WTC11 (cell line): ENCODE measurements around the gene ZSCAN21. TPM values are rescaled to one million over a fixed set of nuclear protein-coding genes. Genes with fewer than 3 reads are reported as not detected.
A peak's percentile ranks its signal among the peaks of the same experiment; 100 is the strongest.

ENCODE experiments used
- CBFB ChIP-seq: sonication (generic); formaldehyde crosslinking; IDR thresholded peaks from 2 replicates; pipeline ENCODE4 v1.8.1; 2022; ENCODE audit warnings: mild to moderate bottlenecking, low read depth, missing genetic modification reagents
- FOXK1 ChIP-seq: sonication (generic); formaldehyde crosslinking; IDR thresholded peaks from 2 replicates; pipeline ENCODE4 v1.8.0; 2022; ENCODE audit warnings: mild to moderate bottlenecking, moderate library complexity, missing genetic modification reagents
- GRHL2 ChIP-seq: fragments of 250-450 bp; sonication (Bioruptor Pico); IDR thresholded peaks from 2 replicates; pipeline ENCODE4 v1.8.0; 2022; ENCODE audit warnings: mild to moderate bottlenecking, moderate library complexity; ENCODE audit not compliant: insufficient replicate concordance, severe bottlenecking
- HMGA2 ChIP-seq: fragments of 250-450 bp; sonication (Bioruptor Pico); IDR thresholded peaks from 2 replicates; pipeline ENCODE4 v1.4.0; 2021; ENCODE audit warnings: mild to moderate bottlenecking, moderate library complexity
- JUN ChIP-seq: sonication (generic); formaldehyde crosslinking; IDR thresholded peaks from 2 replicates; pipeline ENCODE4 v1.8.0; 2023; ENCODE audit warnings: mild to moderate bottlenecking, missing genetic modification reagents
- MLX ChIP-seq: sonication (generic); formaldehyde crosslinking; IDR thresholded peaks from 2 replicates; pipeline ENCODE4 v1.8.1; 2023; ENCODE audit warnings: mild to moderate bottlenecking, missing genetic modification reagents, moderate library complexity
- NFE2L1 ChIP-seq: sonication (generic); formaldehyde crosslinking; IDR thresholded peaks from 2 replicates; pipeline ENCODE4 v1.8.1; 2023; ENCODE audit warnings: missing genetic modification reagents
- OVOL2 ChIP-seq: fragments of 250-450 bp; sonication (Bioruptor Pico); IDR thresholded peaks from 2 replicates; pipeline ENCODE4 v1.9.0; 2021; ENCODE audit warnings: mild to moderate bottlenecking, borderline replicate concordance
- RELA ChIP-seq: sonication (generic); formaldehyde crosslinking; IDR thresholded peaks from 2 replicates; pipeline ENCODE4 v1.8.1; 2022; ENCODE audit warnings: missing genetic modification reagents, mild to moderate bottlenecking, borderline replicate concordance
- ZNF121 ChIP-seq: sonication (generic); formaldehyde crosslinking; IDR thresholded peaks from 2 replicates; pipeline ENCODE4 v1.8.0; 2023; ENCODE audit warnings: missing genetic modification reagents
- ZNF416 ChIP-seq: fragments of 250-450 bp; sonication (Bioruptor Pico); IDR thresholded peaks from 2 replicates; pipeline ENCODE4 v1.9.0; 2021; ENCODE audit warnings: mild to moderate bottlenecking, inconsistent platforms
- total RNA-seq: library from RNA; stranded (reverse); gene quantifications from 3 replicates; pipeline ENCODE4 v1.2.3, GENCODE V29; 2021
- TF ChIP-seq, protein P1 (sequence below): sonication (generic); formaldehyde crosslinking; IDR thresholded peaks from 2 replicates; pipeline ENCODE4 v1.8.0; 2023; ENCODE audit warnings: missing genetic modification reagents, mild to moderate bottlenecking, borderline replicate concordance
- TF ChIP-seq, protein P2 (sequence below): sonication (generic); formaldehyde crosslinking; IDR thresholded peaks from 2 replicates; pipeline ENCODE4 v1.8.0; 2023; ENCODE audit warnings: mild to moderate bottlenecking, missing genetic modification reagents
- TF ChIP-seq, protein P3 (sequence below): sonication (generic); formaldehyde crosslinking; IDR thresholded peaks from 2 replicates; pipeline ENCODE4 v1.8.1; 2022; ENCODE audit warnings: mild to moderate bottlenecking, moderate library complexity, missing genetic modification reagents
- TF ChIP-seq, protein P4 (sequence below): fragments of 250-450 bp; sonication (Bioruptor Pico); IDR thresholded peaks from 2 replicates; pipeline ENCODE4 v1.9.0; 2021; ENCODE audit warnings: mild to moderate bottlenecking
- TF ChIP-seq, protein P5 (sequence below): fragments of 250-450 bp; sonication (Bioruptor Pico); IDR thresholded peaks from 2 replicates; pipeline ENCODE4 v2.1.2; 2022; ENCODE audit warnings: mild to moderate bottlenecking, moderate library complexity

ZSCAN21 gene
- total RNA-seq, 1 experiment from 2014 or later, result 25.5 TPM

- TF ChIP-seq, protein P1, sequence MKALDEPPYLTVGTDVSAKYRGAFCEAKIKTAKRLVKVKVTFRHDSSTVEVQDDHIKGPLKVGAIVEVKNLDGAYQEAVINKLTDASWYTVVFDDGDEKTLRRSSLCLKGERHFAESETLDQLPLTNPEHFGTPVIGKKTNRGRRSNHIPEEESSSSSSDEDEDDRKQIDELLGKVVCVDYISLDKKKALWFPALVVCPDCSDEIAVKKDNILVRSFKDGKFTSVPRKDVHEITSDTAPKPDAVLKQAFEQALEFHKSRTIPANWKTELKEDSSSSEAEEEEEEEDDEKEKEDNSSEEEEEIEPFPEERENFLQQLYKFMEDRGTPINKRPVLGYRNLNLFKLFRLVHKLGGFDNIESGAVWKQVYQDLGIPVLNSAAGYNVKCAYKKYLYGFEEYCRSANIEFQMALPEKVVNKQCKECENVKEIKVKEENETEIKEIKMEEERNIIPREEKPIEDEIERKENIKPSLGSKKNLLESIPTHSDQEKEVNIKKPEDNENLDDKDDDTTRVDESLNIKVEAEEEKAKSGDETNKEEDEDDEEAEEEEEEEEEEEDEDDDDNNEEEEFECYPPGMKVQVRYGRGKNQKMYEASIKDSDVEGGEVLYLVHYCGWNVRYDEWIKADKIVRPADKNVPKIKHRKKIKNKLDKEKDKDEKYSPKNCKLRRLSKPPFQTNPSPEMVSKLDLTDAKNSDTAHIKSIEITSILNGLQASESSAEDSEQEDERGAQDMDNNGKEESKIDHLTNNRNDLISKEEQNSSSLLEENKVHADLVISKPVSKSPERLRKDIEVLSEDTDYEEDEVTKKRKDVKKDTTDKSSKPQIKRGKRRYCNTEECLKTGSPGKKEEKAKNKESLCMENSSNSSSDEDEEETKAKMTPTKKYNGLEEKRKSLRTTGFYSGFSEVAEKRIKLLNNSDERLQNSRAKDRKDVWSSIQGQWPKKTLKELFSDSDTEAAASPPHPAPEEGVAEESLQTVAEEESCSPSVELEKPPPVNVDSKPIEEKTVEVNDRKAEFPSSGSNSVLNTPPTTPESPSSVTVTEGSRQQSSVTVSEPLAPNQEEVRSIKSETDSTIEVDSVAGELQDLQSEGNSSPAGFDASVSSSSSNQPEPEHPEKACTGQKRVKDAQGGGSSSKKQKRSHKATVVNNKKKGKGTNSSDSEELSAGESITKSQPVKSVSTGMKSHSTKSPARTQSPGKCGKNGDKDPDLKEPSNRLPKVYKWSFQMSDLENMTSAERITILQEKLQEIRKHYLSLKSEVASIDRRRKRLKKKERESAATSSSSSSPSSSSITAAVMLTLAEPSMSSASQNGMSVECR (CRISPR knock-in tag), result peak; percentile 94
- TF ChIP-seq OVOL2 (peak; percentile 53; the same call in 1 of the 2 replicates), ZNF416 (CRISPR knock-in tag) (peak; percentile 46; the same call in 1 of the 2 replicates), NFE2L1 (CRISPR knock-in tag) (no peak), FOXK1 (CRISPR knock-in tag) (peak; percentile 99), GRHL2 (no peak), CBFB (no peak), RELA (CRISPR knock-in tag) (no peak), JUN (CRISPR knock-in tag) (no peak), HMGA2 (CRISPR knock-in tag) (no peak), ZNF121 (CRISPR knock-in tag) (no peak), MLX (CRISPR knock-in tag) (no peak)
- TF ChIP-seq, protein P2, sequence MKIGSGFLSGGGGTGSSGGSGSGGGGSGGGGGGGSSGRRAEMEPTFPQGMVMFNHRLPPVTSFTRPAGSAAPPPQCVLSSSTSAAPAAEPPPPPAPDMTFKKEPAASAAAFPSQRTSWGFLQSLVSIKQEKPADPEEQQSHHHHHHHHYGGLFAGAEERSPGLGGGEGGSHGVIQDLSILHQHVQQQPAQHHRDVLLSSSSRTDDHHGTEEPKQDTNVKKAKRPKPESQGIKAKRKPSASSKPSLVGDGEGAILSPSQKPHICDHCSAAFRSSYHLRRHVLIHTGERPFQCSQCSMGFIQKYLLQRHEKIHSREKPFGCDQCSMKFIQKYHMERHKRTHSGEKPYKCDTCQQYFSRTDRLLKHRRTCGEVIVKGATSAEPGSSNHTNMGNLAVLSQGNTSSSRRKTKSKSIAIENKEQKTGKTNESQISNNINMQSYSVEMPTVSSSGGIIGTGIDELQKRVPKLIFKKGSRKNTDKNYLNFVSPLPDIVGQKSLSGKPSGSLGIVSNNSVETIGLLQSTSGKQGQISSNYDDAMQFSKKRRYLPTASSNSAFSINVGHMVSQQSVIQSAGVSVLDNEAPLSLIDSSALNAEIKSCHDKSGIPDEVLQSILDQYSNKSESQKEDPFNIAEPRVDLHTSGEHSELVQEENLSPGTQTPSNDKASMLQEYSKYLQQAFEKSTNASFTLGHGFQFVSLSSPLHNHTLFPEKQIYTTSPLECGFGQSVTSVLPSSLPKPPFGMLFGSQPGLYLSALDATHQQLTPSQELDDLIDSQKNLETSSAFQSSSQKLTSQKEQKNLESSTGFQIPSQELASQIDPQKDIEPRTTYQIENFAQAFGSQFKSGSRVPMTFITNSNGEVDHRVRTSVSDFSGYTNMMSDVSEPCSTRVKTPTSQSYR (CRISPR knock-in tag), result 0 out of 2 replicates have a peak, but pooled peaks have one; percentile 29
- TF ChIP-seq, protein P3, sequence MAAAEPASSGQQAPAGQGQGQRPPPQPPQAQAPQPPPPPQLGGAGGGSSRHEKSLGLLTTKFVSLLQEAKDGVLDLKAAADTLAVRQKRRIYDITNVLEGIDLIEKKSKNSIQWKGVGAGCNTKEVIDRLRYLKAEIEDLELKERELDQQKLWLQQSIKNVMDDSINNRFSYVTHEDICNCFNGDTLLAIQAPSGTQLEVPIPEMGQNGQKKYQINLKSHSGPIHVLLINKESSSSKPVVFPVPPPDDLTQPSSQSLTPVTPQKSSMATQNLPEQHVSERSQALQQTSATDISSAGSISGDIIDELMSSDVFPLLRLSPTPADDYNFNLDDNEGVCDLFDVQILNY, result peak; percentile 63
- TF ChIP-seq, protein P4, sequence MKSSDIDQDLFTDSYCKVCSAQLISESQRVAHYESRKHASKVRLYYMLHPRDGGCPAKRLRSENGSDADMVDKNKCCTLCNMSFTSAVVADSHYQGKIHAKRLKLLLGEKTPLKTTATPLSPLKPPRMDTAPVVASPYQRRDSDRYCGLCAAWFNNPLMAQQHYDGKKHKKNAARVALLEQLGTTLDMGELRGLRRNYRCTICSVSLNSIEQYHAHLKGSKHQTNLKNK (CRISPR knock-in tag), result peak; percentile 18; the same call in 1 of the 2 replicates
- TF ChIP-seq, protein P5, sequence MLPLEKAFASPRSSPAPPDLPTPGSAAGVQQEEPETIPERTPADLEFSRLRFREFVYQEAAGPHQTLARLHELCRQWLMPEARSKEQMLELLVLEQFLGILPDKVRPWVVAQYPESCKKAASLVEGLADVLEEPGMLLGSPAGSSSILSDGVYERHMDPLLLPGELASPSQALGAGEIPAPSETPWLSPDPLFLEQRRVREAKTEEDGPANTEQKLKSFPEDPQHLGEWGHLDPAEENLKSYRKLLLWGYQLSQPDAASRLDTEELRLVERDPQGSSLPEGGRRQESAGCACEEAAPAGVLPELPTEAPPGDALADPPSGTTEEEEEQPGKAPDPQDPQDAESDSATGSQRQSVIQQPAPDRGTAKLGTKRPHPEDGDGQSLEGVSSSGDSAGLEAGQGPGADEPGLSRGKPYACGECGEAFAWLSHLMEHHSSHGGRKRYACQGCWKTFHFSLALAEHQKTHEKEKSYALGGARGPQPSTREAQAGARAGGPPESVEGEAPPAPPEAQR, result no peak
Measured at GRCh38 chr7:100100420-100101015, 50.9 kb downstream of the ZSCAN21 start (continued).
